Upper lobe of right lung (tissue), 1 donor: Measurements from ENCODE around the gene C17orf75. TPM values are rescaled to one million over a fixed set of nuclear protein-coding genes. Genes with fewer than 3 reads are reported as not detected.
A peak's percentile ranks its signal among the peaks of the same experiment; 100 is the strongest.

Source experiments
- ATAC-seq: fragments of 200-7000 bp; cut with Tn5 transposase; one replicate; pipeline ENCODE4 v1.9.1; 2020; ENCODE audit warnings: mild to moderate bottlenecking, moderate library complexity
- DNase-seq: peaks from one replicate; pipeline ENCODE4 v3.0.0-alpha.2; 2020
- H3K27ac ChIP-seq: fragments of 200-600 bp; one replicate; pipeline ENCODE4 v1.8.0; 2022
- H3K27me3 ChIP-seq: fragments of 200-600 bp; one replicate; pipeline ENCODE4 v1.8.0; 2022; ENCODE audit warnings: mild to moderate bottlenecking
- H3K36me3 ChIP-seq: fragments of 200-600 bp; one replicate; pipeline ENCODE4 v1.8.0; 2022
- H3K4me1 ChIP-seq: fragments of 200-600 bp; one replicate; pipeline ENCODE4 v1.8.0; 2022
- H3K4me3 ChIP-seq: fragments of 200-600 bp; one replicate; pipeline ENCODE4 v1.8.0; 2022; ENCODE audit warnings: mild to moderate bottlenecking
- H3K9me3 ChIP-seq: fragments of 200-600 bp; one replicate; pipeline ENCODE4 v1.8.0; 2022
- intact Hi-C: fragments of 100-400 bp; cut with DNase I; formaldehyde crosslinking; loops from one replicate; pipeline ENCODE4 v1.11.0; 2022
- total RNA-seq: library from RNA; stranded (reverse); fragmentation: NEBNext Ultra II Directional; extraction: Animal tissue kit (Norgen Biotek cat#: 25700); gene quantifications from one replicate; pipeline ENCODE4 v1.2.1, GENCODE V29; 2021
- TF ChIP-seq, protein P1 (sequence below): fragments of 200-600 bp; IDR thresholded peaks from one replicate; pipeline ENCODE4 v1.8.0; 2022; ENCODE audit warnings: antibody characterized with exemption
- donor health status: DM: no; HTN: yes; CAD: no; lungs with severe emphysema.

The C17orf75 gene
- total RNA-seq, 1 donor from 2014 or later, result 14.2 TPM

DNA sequence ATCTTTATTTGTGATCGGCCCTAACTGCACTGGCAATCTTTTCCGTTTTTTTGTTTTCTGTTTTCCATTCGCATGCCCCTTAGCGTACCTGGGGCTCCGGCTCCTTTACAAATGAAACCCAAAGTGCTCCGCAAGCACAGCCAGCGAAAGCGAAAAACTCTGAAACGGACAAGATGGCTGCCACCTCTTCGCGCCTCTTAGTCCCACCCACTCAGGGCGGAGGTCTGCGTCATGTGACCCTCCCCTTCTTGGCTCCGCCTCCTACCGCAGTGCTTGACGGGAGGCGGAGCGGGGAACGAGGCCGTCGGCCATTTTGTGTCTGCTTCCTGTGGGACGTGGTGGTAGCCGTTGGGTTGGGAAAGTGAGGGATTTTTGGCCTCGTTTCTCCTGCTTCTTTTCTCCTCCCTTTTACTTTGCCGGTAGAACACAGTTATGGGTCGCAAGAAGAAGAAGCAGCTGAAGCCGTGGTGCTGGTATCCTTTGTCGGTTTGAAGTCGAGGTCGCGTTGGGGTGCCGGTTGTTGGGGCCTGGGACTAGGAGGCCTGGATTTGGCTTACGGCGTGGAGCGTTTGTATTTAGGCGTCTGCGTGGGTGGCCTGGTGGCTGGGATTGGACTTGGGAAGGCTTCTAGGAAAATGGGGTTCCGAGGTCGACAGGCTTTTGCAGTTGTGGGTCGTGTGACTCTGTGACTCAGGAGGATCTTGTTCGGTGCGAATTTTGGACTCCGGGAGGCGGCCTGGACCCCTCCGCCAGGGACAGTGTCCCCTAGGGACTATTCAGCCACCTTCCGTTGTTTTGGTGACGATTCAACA is 8.1 kb upstream of the C17orf75 start, which contains the start of gene ZNF207:
ZNF207 (plus strand) TSS at position 304 of the 812 bp plus-strand sequence; CDS start at position 433, 129 bp downstream.
- peaks cover 21% of the 10 kb centered on the region for H3K36me3 ChIP-seq
- TF ChIP-seq, protein P1, sequence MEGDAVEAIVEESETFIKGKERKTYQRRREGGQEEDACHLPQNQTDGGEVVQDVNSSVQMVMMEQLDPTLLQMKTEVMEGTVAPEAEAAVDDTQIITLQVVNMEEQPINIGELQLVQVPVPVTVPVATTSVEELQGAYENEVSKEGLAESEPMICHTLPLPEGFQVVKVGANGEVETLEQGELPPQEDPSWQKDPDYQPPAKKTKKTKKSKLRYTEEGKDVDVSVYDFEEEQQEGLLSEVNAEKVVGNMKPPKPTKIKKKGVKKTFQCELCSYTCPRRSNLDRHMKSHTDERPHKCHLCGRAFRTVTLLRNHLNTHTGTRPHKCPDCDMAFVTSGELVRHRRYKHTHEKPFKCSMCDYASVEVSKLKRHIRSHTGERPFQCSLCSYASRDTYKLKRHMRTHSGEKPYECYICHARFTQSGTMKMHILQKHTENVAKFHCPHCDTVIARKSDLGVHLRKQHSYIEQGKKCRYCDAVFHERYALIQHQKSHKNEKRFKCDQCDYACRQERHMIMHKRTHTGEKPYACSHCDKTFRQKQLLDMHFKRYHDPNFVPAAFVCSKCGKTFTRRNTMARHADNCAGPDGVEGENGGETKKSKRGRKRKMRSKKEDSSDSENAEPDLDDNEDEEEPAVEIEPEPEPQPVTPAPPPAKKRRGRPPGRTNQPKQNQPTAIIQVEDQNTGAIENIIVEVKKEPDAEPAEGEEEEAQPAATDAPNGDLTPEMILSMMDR, result no peak
- no peaks in the 10 kb centered on the region for H3K27me3 ChIP-seq
- intact Hi-C loops, result no loop called here
- H3K4me1 ChIP-seq, result peaks cover 31% of the 10 kb centered on the region
- peak within 1 kb of the TSS; percentile 83 for H3K4me3 ChIP-seq
- no peaks in the 10 kb centered on the region for H3K9me3 ChIP-seq
- ATAC-seq, result peak; percentile 99
- H3K27ac ChIP-seq, result peak within 1 kb of the TSS; percentile 98
- peak; percentile 96 for DNase-seq

- Histone ChIP-seq H3K27me3 (no peaks in the 10 kb centered on the region), H3K36me3 (peaks cover 15% of the 10 kb centered on the region), H3K4me1 (peaks cover 25% of the 10 kb centered on the region), H3K9me3 (no peaks in the 10 kb centered on the region), H3K4me3 (peak overlapping the region; percentile 83), H3K27ac (peak overlapping the region; percentile 98)
- TF ChIP-seq, protein P1, result no peak
- peak; percentile 17 for ATAC-seq
- DNase-seq, result no peak
- intact Hi-C loops, result no loop called here
Observed at GRCh38 chr17:32349503-32349853, 7.5 kb upstream of the C17orf75 start.

DNA sequence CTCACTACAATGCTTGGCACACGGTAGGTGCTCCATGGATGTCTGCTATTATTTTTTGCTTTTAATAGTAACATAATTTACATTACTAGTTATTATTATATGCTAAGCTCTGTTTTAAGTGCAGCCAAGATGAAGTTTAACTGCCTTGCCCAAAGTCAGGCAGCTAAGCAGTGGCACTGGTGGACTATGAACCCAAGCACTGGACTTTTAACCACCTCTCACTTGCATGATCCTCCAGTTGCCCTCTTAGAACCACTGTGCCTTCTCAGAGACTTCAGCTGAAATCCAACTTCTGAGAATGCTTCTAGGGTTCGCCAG is 6.5 kb upstream of the C17orf75 start:
- DNase-seq (no peak), ATAC-seq (no peak)
- intact Hi-C loops, result no loop called here

GRCh38 chr17:32345951-32346600 is 4.1 kb upstream of the C17orf75 start:
- H3K27ac ChIP-seq, result no peak overlapping the region
- no peaks in the 10 kb centered on the region for H3K36me3 ChIP-seq
- no peaks in the 10 kb centered on the region for H3K27me3 ChIP-seq
- H3K9me3 ChIP-seq, result no peaks in the 10 kb centered on the region
- intact Hi-C loops, result no loop called here
- no peak for DNase-seq
- H3K4me1 ChIP-seq, result peaks cover 11% of the 10 kb centered on the region
- no peak overlapping the region for H3K4me3 ChIP-seq
- TF ChIP-seq, protein P1, result no peak
- no peak for ATAC-seq

More for the DNA sequence above, 6.5 kb upstream of the C17orf75 start:
- Histone ChIP-seq H3K27me3 (no peaks in the 10 kb centered on the region), H3K36me3 (peaks cover 6% of the 10 kb centered on the region), H3K27ac (no peak overlapping the region), H3K4me3 (no peak overlapping the region), H3K4me1 (peaks cover 17% of the 10 kb centered on the region), H3K9me3 (no peaks in the 10 kb centered on the region)
- TF ChIP-seq, protein P1, result no peak

DNA sequence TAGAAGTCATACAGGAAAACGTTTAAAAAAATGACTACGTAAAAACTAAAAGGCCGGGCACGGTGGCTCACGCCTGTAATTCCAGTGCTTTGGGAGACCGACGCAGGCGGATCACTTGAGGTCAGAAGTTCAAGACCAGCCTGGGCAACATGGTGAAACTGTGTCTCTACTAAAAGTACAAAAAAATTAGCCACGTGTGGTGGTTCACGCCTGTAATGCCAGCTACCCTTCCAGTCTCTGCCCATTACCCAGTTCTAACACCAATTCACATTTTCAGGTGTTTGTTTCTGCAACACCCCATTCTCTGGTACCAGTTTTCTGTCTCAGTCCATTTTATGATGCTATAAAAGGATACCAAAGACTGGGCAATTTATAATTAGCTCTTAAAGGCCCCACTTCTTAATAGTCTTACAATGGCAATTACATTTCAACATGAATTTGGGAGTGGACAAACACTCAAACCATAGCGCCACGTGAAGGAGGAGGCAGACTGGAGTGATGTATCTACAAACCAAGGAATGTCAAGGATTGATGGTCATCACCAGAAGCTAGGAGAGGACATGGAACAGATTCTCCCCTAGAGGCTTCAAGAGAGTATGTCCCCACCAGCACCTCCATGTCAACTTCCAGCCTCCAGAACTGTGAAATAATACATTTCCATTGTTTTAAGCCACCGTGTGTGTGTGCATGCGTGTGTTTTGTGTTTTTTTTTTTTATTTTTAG is 791 bp upstream of the C17orf75 start:
- ATAC-seq (no peak), DNase-seq (no peak)
- no peaks in the 10 kb centered on the region for H3K9me3 ChIP-seq
- peak overlapping the region; percentile 71 for H3K4me3 ChIP-seq
- TF ChIP-seq, protein P1, result no peak
- no peaks in the 10 kb centered on the region for H3K27me3 ChIP-seq
- peaks cover 15% of the 10 kb centered on the region for H3K4me1 ChIP-seq
- H3K36me3 ChIP-seq, result peaks cover 20% of the 10 kb centered on the region
- intact Hi-C loops, result no loop called here
- H3K27ac ChIP-seq, result peak overlapping the region; percentile 77
